GF-D8 (cell line): ENCODE data around the gene PANK4.
A peak's percentile ranks its signal among the peaks of the same experiment; 100 is the strongest.
"Not testable (repeated sequence)": the region's sequence is repeated elsewhere in the genome, so short reads cannot be mapped to it uniquely, and the experiment has no call there.

ENCODE experiments used
- DNase-seq: peaks from one replicate; lab custom pipeline; 2025; lab: John Stamatoyannopoulos, UW

The PANK4 gene

DNA sequence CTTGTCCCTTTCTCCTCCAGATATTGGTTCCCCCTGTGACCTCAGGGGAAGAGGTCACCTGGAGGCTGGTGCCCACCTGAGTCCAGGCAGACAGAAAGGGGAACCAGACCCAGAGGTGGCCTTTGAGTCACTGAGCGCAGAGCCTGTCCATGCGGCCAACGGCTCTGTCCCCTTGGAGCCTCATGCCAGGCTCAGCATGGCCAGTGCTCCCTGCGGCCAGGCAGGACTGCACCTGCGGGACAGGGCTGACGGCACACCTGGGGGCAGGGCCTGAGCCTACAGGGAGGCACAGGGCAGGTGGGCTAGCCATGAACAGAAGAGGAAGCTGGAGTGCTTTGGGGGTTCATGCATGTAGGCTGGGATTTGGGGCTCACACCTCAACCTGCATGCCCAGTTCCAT lies 32.5 kb upstream of the PANK4 start:
- no peak for DNase-seq

GRCh38 chr1:2558420-2558819 lies 32.0 kb upstream of the PANK4 start:
- no peak for DNase-seq

DNA sequence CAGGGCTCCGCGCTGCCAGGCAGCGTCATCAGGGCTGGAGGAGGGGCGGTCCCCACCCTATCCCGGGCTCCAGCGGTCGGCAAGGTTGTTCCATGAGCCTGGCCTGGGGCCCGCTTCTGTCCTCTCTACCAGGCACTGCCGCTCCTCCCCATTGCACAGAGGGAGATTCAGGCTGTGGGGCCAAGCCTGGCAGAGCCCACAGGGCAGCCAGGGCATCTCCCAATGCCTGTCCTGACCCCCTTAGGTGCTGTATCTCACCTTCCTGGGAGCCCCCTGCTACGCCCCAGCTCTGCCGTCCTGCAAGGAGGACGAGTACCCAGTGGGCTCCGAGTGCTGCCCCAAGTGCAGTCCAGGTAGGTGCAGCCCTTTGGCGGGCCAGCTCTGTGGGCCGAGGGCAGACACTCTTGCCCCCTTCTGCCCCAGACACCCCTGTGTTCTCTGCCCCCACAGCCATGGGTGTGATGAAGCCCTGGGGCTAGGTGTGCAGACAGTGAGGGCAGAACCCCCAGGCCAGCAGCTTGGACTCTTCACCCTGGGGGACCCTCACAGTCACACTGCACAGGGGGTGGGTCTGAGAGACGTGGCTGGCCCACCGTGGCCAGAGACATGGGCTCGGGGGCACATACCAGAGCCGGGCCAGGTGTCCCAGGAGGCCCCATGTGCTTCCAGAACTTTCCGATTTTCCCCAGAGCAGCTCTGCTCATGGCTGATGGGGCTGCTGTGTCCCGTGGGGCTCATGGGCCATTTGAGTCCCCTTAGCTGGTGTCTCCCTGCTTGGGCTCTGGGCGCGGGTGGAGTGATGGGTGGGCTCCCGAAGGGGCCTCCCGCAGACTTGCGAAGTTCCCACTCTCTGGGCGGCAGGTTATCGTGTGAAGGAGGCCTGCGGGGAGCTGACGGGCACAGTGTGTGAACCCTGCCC lies 31.3 kb upstream of the PANK4 start:
- DNase-seq = no peak

DNA sequence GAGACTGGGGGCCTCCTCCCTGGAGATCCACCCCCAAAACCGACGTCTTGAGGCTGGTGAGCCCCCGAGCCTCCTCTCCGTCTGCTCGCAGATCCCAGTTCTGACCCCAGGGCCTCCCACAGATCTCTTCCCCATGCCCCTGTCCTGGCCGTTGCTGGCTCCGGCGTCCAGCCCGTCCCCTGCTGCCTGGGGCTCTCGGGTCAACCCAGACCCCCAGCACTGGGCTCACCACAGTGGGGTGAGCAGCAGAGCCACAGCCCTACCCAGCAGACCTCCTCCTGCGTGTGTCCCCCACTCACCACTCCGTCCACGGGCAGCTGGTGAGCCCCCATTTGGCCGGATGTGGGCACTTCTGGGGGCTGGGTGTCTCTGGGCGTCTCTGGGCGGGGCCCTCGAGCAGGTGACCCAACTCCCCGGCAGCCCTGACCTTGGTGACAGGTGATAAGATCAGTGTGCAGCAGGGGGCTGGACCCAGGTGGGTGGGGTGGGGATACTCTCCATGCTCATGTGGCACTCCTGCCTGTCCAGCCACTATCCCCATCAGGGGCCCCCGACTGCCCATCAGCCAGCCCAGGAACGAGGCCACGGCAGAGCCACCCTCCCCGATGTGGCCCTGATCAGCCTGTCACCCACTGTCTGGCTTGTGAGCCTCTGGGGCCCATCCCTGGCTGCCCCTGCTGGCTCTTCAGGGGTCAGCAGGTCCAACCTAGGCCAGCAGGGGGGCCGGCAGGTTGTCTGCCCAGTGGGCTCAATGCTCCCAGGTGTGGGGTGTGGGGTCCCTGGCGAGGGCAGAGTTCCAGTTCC lies 30.5 kb upstream of the PANK4 start:
- no peak for DNase-seq

DNA sequence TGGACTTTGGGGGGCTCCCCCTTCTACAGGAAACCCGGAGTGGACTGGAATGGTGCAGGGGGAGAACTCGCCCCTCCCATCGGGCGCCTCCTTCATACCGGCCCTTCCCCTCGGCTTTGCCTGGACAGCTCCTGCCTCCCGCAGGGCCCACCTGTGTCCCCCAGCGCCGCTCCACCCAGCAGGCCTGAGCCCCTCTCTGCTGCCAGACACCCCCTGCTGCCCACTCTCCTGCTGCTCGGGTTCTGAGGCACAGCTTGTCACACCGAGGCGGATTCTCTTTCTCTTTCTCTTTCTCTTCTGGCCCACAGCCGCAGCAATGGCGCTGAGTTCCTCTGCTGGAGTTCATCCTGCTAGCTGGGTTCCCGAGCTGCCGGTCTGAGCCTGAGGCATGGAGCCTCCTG lies 29.9 kb upstream of the PANK4 start, which contains the start of gene TNFRSF14:
TSS of gene TNFRSF14 (plus strand) at position 95 of the 401 bp plus-strand sequence. CDS start at position 389, 294 bp downstream.
- no peak for DNase-seq

DNA sequence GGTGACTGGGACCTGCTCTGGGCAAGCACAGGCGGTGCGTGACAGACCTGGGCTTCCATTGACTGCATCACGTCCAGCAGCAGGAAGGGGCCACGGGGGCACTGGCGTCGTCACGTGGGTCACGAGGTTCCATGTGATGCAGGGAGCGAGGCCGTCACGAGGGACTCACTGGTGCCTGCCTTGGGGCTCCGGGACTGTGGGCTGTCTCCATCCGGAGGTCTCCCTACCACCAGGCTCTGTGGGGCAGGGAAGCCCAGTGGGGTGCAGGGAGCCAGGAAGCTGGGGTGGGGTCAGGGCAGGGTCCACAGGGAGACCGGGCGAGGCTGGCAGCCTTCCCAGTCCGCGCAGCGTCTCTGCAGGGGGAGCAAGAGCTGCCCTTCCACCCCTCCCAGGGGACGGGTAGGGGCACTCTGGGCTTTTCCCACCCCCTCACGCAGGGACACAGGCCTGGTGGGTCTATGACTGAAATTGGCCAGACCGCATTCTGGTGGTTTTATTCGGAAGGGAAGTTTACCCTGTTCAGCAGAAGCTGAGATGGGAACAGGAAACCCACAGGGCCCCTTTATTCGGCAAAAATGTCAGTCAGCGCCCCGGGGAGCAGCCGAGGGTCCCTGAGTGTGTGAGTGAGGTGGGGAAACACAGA lies 29.4 kb upstream of the PANK4 start:
- DNase-seq = peak; percentile 86

DNA sequence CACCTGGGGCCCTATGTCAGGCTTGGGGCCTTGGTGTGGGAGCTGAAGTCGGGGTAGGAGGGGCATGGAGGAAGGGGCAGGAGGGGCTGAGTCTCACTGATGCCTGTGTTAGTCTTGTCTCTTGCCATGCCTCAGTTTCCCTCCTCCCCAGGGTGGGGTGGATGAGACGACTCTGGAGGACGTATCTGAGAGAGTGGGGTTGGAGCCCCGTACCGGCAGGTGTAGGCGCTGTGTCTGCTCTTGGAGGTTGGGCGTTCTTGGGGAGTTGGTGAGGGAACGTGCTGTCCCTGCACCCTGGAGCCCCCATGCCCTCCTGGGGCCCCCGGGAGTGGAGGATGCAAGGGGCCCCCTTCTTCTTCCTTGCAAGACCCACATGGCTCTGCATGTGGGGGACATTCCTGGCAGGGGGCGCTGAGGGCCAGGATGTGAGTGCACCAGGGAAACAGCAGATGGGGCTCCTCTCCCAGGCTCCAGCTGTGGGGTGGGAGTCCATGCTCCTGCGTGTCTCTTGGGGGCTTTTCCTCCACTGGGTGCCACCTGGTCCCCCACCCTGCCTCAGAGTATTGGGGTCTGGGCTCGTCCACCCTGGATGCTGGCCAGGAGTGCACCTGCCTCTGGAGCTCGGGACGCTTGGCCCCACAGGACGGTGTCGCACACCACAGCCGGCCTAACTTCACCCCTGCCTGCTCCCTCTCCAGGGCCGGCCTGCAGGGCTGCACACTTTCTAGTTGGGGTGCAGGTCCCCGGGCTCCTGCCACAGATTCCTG lies 28.4 kb upstream of the PANK4 start:
- peak; percentile 33 for DNase-seq

GRCh38 chr1:2553871-2554620 lies 27.6 kb upstream of the PANK4 start:
- DNase-seq = no peak

GRCh38 chr1:2553076-2553475 lies 26.7 kb upstream of the PANK4 start:
- DNase-seq = not testable (repeated sequence)

DNA sequence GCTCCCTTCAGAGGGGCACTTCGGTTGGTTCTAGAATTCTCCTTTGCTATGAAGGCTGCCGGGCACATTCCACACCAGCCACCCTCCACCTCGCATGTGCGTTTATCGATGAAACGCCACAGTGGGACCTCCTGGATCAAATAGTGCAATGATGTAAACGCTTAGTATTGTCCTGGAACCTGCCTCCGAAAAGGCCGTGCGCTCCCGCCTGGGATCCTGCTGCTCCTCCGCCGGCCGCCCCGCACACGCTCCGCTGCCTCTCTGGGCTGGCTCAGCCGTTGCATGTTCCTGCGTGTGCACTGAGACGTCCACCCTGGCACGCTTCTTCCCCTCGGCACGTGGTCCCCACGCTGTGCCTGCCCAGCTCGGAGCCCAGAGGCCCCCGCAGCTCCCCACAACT lies 25.8 kb upstream of the PANK4 start:
- no peak for DNase-seq

DNA sequence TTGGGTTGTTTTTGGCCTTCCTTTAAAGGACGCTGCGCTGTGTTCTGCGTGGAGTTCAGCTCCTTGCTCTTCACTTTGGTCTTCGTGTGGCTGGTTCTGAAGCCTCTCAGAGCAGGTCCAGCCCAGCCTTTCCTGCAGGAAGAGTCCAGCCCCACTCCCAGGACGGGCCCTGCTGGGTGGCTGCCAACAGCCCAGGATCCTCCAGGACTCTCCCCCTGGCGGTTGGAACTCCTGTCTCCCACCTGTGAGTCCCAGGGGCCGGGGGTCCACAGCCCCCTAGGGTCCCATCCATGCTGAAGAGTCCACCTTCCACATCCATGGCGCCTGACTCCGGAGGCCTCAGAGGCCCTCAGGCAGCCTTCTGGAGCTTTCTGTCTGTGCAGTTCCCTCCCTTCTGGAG lies 25.1 kb upstream of the PANK4 start:
- DNase-seq = not testable (repeated sequence)

DNA sequence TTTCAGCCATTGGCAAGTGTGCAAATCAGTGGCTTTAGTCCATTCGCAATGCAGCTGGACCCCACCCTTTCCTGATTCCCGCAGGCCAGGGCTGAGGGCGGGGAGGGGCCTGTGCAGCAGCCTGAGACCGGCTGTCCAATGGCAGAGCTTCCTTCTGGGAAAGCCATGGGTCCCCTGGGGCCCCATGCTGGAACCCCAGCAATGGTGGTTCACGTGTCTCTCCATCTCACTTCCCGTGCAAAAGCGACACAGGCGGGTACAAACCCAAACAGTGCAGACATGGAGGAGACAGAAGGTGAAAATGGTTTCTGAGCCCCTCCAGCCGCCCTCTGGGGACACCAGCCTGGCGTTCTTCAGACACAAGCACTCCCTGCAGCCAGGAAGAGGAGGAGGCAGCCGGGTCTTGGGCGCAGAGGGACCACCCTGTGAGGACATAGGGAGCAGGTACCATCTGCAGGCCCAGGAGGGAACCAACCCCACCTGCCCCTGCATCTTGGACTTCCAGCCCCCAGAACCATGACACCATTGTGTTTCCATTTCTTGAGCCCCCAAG lies 24.0 kb upstream of the PANK4 start:
- DNase-seq = not testable (repeated sequence)

GRCh38 chr1:2549367-2550029 lies 23.1 kb upstream of the PANK4 start:
- not testable (repeated sequence) for DNase-seq

- DNase-seq = peak; percentile 60
Observed at GRCh38 chr1:2548068-2548589, 21.7 kb upstream of the PANK4 start.

GRCh38 chr1:2547210-2548067 lies 21.0 kb upstream of the PANK4 start:
- DNase-seq = no peak

GRCh38 chr1:2546515-2547209 lies 20.3 kb upstream of the PANK4 start:
- DNase-seq = peak; percentile 60

DNA sequence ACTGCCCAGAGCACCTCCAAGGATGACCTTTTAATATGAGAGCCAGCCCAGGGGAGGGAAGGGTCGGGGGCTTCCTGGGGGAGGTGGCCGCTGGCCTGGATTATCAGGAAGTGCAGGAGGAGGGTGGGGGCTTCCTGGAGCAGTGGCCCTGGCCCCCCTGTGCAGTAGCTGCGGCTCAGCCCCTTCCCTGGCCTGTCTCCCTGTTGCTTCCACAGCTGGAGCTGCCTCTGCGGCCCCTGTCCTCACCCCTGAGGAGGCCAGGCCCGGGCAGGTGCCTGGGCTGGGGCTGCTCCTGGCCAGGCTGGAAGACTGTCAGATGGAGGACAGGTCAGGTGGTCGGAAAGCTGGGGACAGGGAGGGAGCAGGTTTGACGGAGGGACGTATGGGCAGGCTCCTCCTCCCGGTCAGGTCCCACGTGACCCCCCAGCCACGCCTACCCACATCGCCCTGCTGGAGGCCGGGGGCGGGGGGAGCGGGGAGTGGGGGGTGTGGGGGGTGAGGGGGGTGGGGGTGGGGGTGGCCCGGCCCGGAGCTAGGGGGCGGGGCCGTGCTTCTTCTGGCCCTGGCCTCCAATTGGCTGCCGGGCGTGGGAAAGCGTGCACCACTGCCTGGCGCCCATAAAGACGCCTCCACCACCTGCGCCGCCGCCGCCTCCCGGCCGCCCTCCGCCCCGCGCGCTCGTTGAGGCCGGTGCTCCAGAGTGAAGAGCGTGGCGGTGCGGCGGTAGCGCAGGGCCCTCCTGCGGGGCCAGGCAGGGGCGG lies 19.5 kb upstream of the PANK4 start:
- DNase-seq = peak; percentile 76
